ENCODE data around the gene MACROD2.

MACROD2 gene

DNA sequence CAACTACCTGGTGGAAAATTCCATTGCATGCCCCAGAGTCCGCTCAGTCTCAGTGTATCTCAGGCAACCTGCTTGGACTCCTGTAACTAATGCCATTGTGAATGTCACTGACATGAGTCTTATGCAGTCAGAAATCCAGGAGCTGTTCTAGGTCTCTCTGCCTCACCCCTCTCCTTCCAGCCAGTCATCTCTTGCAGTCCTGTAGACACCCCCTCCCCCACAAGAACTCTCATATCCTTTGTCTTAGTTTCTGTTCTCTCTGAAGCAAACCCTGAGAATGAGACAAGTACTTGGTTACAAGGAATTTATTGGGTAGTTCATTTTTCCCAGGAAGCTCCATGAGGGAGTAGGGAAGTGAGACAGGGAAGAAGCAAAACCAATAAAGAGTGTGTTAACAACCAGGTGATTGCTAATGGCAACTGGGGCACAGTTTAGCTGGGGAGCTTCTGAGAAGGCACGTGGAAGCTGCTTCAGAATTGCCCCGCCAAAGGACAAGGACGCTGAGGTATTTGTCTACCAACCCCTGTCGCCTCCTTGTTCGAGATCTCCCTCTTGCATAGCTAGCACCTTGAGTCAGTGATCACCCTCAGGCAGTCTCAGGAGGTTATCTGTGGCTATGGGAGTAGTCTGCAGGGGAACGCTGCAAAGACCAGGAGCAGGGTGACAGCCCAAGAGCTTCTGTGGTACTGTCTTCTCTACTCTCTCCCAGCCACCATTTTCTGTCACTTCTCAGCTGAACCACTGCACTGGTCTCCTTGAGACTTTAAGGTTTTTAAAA, 1253.5 kb downstream of the MACROD2 start:
- H3K9me3 ChIP-seq (ENCODE audit: insufficient read depth, low read length), result no peaks in the 10 kb centered on the region
- TF ChIP-seq SUZ12 (IDR thresholded peaks at IDR 0.05; ENCODE audit: extremely low read depth, insufficient read depth, insufficient read length) (no peak), ZNF274 (IDR thresholded peaks at IDR 0.05; ENCODE audit: low read depth, low read length) (no peak), YY1 (IDR thresholded peaks at IDR 0.05; ENCODE audit: insufficient read depth, insufficient read length) (no peak)
- DNase-seq (ENCODE audit: low read depth, low spot score), result no peak
- no peak overlapping the region for H3K9ac ChIP-seq (ENCODE audit: insufficient read length, low read depth)
- no peaks in the 10 kb centered on the region for H3K36me3 ChIP-seq (ENCODE audit: insufficient read depth, insufficient read length, low read length)
- no peaks in the 10 kb centered on the region for H3K4me1 ChIP-seq (ENCODE audit: insufficient read depth, insufficient read length)
- no peaks in the 10 kb centered on the region for H3K27me3 ChIP-seq (ENCODE audit: insufficient read depth, insufficient read length)
- no peak overlapping the region for H3K4me3 ChIP-seq (ENCODE audit: insufficient read length, low read depth)

DNA sequence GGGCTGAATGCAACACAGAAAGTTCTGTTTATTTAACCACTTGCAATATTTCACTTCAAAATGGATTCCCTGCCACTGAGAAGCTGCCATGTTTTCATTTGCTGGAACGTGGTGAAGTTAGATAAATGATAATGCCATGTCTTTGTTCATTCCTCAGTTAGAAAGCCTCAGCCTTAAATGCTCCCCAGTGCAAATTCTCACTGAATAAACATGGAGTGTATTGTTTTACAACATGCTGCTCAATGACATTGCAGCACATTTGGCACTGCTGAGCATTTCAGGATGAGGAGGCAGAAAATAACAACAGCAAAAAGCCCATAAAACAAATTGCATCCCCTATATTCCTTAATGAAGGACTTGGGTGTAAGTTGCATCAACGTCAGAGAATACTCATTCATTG, 1255.9 kb downstream of the MACROD2 start:
- DNase-seq (ENCODE audit: low read depth, low spot score), result no peak
- Histone ChIP-seq H3K36me3 (ENCODE audit: insufficient read depth, insufficient read length, low read length) (no peaks in the 10 kb centered on the region), H3K9me3 (ENCODE audit: insufficient read depth, low read length) (no peaks in the 10 kb centered on the region), H3K9ac (ENCODE audit: insufficient read length, low read depth) (no peak overlapping the region), H3K4me1 (ENCODE audit: insufficient read depth, insufficient read length) (no peaks in the 10 kb centered on the region), H3K4me3 (ENCODE audit: insufficient read length, low read depth) (no peak overlapping the region), H3K27me3 (ENCODE audit: insufficient read depth, insufficient read length) (no peaks in the 10 kb centered on the region)
- TF ChIP-seq ZNF274 (IDR thresholded peaks at IDR 0.05; ENCODE audit: low read depth, low read length), result no peak
- no peak for TF ChIP-seq SUZ12 (IDR thresholded peaks at IDR 0.05; ENCODE audit: extremely low read depth, insufficient read depth, insufficient read length)
- no peak for TF ChIP-seq YY1 (IDR thresholded peaks at IDR 0.05; ENCODE audit: insufficient read depth, insufficient read length)

DNA sequence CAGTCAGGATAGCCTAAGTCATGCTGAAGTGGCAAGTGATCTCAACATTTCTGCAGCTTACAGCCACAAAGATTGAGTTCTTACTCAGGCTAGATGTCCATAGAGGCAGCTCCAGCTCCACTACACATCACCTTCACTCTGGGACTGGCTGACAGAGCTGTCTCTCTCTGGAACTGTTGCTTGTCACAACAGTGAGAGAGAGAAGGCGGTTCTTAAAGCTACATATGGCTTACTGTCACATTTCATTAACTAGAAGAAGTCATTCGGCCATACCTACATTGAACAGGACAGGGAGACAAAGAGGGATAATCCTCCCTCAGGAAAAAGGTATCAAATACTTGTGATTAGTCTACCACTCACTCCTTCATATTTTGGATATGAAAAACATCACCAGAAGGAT, 1257.0 kb downstream of the MACROD2 start:
- no peaks in the 10 kb centered on the region for H3K36me3 ChIP-seq (ENCODE audit: insufficient read depth, insufficient read length, low read length)
- no peak overlapping the region for H3K9ac ChIP-seq (ENCODE audit: insufficient read length, low read depth)
- H3K4me1 ChIP-seq (ENCODE audit: insufficient read depth, insufficient read length), result no peaks in the 10 kb centered on the region
- no peak overlapping the region for H3K4me3 ChIP-seq (ENCODE audit: insufficient read length, low read depth)
- TF ChIP-seq SUZ12 (IDR thresholded peaks at IDR 0.05; ENCODE audit: extremely low read depth, insufficient read depth, insufficient read length) (no peak), YY1 (IDR thresholded peaks at IDR 0.05; ENCODE audit: insufficient read depth, insufficient read length) (no peak), ZNF274 (IDR thresholded peaks at IDR 0.05; ENCODE audit: low read depth, low read length) (no peak)
- H3K27me3 ChIP-seq (ENCODE audit: insufficient read depth, insufficient read length), result no peaks in the 10 kb centered on the region
- DNase-seq (ENCODE audit: low read depth, low spot score), result no peak
- H3K9me3 ChIP-seq (ENCODE audit: insufficient read depth, low read length), result no peaks in the 10 kb centered on the region

DNA sequence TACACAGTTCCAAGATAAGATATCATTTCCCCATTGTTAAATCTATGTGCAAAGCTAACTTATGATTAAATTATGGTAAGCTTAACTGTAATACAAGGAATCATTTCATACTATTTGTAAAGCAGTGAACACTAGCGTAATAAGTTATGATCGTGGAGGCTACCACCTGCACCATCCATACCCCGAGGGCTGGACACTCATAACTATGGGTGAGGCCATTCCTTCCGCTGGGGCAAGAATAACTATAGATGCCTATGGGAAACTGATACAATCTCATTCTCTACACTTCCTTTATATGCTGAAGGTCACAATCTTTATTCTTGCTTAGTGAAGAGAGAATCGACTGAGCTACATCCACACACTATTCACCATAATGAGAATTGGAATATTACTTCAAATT, 1258.1 kb downstream of the MACROD2 start:
- Histone ChIP-seq H3K9ac (ENCODE audit: insufficient read length, low read depth) (no peak overlapping the region), H3K36me3 (ENCODE audit: insufficient read depth, insufficient read length, low read length) (no peaks in the 10 kb centered on the region), H3K4me1 (ENCODE audit: insufficient read depth, insufficient read length) (no peaks in the 10 kb centered on the region), H3K27me3 (ENCODE audit: insufficient read depth, insufficient read length) (no peaks in the 10 kb centered on the region), H3K9me3 (ENCODE audit: insufficient read depth, low read length) (no peaks in the 10 kb centered on the region), H3K4me3 (ENCODE audit: insufficient read length, low read depth) (no peak overlapping the region)
- DNase-seq (ENCODE audit: low read depth, low spot score), result no peak
- TF ChIP-seq YY1 (IDR thresholded peaks at IDR 0.05; ENCODE audit: insufficient read depth, insufficient read length), result no peak

DNA sequence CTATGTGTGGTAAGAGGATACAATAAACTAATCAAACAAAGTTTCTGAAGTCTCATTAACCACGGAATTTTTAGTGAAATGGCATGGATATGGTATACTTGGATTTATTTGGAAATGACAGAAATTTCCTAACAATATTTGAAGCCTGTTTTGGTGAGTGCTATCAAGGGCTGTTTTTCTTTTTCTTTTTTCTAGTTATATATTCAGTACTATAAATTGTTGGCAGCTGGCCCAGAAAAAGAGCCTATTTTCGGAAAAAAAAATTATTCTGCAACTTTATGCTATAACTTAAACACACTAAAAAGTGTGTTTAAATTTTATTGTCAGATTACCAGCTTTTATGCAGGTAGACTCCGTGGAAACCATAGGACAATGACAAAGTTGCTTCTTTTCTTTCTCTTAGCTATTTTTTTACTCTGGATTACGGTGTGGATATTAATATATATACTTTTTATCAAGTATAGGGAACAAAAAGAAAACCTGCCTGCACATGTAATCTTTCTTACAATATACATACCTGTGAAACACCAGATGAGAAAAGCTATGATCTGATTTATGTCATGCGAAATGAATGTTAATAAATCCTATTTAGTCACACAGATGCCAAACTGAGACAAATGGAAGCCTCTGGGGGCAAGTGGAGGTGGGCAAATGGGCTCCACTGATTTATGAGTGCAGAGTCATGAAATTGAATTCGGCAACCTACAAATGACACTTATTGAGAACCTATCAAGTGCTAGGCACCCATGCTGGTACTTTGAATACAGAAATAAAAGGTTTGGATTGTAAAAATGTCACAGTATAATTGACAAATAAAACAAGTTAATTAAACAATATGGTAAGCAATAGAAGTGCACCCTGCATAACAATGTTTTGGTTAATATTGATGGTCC, 1261.6 kb downstream of the MACROD2 start:
- Histone ChIP-seq H3K27me3 (ENCODE audit: insufficient read depth, insufficient read length) (no peaks in the 10 kb centered on the region), H3K9ac (ENCODE audit: insufficient read length, low read depth) (no peak overlapping the region), H3K9me3 (ENCODE audit: insufficient read depth, low read length) (no peaks in the 10 kb centered on the region), H3K36me3 (ENCODE audit: insufficient read depth, insufficient read length, low read length) (no peaks in the 10 kb centered on the region), H3K4me3 (ENCODE audit: insufficient read length, low read depth) (no peak overlapping the region), H3K4me1 (ENCODE audit: insufficient read depth, insufficient read length) (no peaks in the 10 kb centered on the region)
- no peak for DNase-seq (ENCODE audit: low read depth, low spot score)
- TF ChIP-seq SUZ12 (IDR thresholded peaks at IDR 0.05; ENCODE audit: extremely low read depth, insufficient read depth, insufficient read length) (no peak), ZNF274 (IDR thresholded peaks at IDR 0.05; ENCODE audit: low read depth, low read length) (no peak), YY1 (IDR thresholded peaks at IDR 0.05; ENCODE audit: insufficient read depth, insufficient read length) (no peak)

DNA sequence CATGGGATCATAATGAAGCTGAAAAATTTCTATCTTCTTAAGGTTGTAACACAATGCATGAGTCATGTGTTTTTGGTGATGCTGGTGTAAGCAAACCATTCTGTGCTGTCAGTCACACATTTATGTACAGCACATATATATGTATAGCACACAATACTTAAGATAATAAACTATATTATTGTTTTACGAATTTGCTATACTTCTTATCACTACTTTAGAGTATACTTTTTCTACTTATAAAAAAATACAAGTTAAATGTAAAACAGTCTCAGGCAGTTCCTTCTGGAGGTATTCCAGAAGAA, 1262.2 kb downstream of the MACROD2 start:
- no peak overlapping the region for H3K4me3 ChIP-seq (ENCODE audit: insufficient read length, low read depth)
- no peak for DNase-seq (ENCODE audit: low read depth, low spot score)
- no peak overlapping the region for H3K9ac ChIP-seq (ENCODE audit: insufficient read length, low read depth)
- no peaks in the 10 kb centered on the region for H3K4me1 ChIP-seq (ENCODE audit: insufficient read depth, insufficient read length)
- TF ChIP-seq YY1 (IDR thresholded peaks at IDR 0.05; ENCODE audit: insufficient read depth, insufficient read length), result no peak
- no peak for TF ChIP-seq SUZ12 (IDR thresholded peaks at IDR 0.05; ENCODE audit: extremely low read depth, insufficient read depth, insufficient read length)
- no peak for TF ChIP-seq ZNF274 (IDR thresholded peaks at IDR 0.05; ENCODE audit: low read depth, low read length)
- no peaks in the 10 kb centered on the region for H3K36me3 ChIP-seq (ENCODE audit: insufficient read depth, insufficient read length, low read length)
- H3K9me3 ChIP-seq (ENCODE audit: insufficient read depth, low read length), result no peaks in the 10 kb centered on the region
- no peaks in the 10 kb centered on the region for H3K27me3 ChIP-seq (ENCODE audit: insufficient read depth, insufficient read length)

DNA sequence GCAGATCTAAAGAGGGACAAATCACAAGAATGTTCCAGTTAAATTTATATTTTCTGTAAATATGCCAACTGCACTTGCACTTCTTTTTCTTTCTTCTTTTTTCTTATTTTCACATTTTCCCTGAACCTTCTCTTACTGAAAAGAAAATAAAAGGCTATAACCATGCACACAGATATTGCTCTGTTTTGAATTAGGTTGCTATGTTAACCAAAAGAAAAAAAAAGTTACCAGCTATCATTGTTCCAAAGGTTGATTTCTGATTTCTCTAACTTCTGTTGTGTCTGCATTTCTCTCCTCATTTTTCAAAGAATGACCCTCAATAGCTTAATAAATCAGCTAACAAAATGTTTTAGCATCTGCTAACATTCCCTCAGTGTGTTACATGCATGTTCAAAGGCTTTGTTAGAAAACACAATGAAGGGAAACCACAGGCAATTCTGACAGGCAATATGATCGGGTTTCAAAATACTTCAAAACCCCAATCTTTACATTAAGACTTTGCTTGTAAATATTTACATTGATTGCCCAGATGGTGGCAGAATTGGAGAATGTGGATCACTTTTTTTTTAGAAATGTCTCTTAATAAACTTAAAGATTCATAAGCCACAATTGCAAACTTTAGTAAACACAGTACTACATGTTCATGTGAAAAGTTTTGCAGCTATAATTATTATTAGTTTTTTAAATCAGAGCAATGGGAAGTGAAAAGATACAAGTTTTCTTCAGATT, 1270.4 kb downstream of the MACROD2 start:
- Histone ChIP-seq H3K27me3 (ENCODE audit: insufficient read depth, insufficient read length) (no peaks in the 10 kb centered on the region), H3K36me3 (ENCODE audit: insufficient read depth, insufficient read length, low read length) (no peaks in the 10 kb centered on the region), H3K4me1 (ENCODE audit: insufficient read depth, insufficient read length) (no peaks in the 10 kb centered on the region), H3K4me3 (ENCODE audit: insufficient read length, low read depth) (no peak overlapping the region), H3K9ac (ENCODE audit: insufficient read length, low read depth) (no peak overlapping the region), H3K9me3 (ENCODE audit: insufficient read depth, low read length) (no peaks in the 10 kb centered on the region)
- TF ChIP-seq YY1 (IDR thresholded peaks at IDR 0.05; ENCODE audit: insufficient read depth, insufficient read length), result no peak
- TF ChIP-seq SUZ12 (IDR thresholded peaks at IDR 0.05; ENCODE audit: extremely low read depth, insufficient read depth, insufficient read length), result no peak
- TF ChIP-seq ZNF274 (IDR thresholded peaks at IDR 0.05; ENCODE audit: low read depth, low read length), result no peak
- no peak for DNase-seq (ENCODE audit: low read depth, low spot score)
